ENCODE data around the gene OCLN.
"Not testable (repeated sequence)": the region's sequence is repeated elsewhere in the genome, so short reads cannot be mapped to it uniquely, and the experiment has no call there.

Gene OCLN

DNA sequence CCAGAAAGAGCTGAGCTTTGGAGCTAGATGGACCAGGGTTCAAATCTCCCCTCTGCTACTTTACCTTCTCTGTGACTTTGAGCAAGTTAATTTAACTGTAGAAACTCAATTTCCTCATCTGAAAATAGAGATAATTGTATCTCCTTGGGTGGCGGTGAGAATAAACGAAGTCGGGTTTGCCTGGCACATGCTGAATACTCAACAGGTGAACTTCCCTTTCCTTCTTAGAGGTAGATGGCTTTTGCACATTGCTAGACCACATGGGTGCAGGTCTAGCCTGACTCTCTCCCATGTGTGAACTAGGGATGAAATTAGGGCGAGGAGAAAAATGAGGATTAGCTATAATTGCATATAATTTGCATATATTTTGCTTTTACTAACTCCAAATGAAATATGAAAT, 36.0 kb downstream of the OCLN start:
- no peak for DNase-seq (ENCODE audit: low read depth)

DNA sequence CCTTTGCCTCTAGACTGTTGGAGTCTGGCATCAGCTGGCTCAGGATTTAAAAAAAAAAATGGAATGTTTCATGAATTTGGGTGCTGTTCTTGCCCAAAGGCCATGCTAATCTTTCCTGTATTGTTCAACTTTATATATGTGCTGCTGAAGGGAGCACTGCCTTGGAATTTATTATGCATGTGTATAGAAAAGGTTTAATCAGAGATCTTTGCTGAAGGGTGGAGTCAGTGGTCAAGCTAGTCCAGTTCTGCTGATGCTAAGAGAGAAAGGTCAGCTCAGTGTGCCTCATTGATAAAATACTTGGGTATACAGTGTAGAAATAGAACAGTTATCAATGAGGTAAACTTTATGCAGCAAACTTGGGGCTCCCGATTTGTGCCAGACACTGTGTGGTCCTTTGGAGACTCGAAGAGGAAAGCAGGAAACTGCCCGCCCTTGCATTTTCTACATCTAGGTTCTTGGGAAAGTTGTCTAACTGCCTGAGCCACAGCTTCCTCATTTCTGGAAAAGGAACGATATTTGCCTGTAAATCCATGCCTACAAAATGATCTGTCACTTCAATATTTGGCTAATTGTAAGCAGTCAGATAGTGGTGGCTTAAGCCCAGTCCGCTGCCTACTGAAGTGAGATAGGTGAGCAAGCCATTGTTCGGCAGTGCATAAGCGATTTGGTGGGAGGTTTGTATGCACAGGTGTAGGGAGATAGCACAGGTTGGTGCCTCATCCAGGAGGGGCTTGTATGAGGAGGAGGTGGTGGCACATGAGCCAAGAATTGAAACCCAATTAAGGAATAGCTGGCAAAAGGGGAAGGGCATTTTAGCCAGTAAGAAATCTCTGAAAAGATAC, 38.2 kb downstream of the OCLN start:
- DNase-seq (ENCODE audit: low read depth), result no peak

DNA sequence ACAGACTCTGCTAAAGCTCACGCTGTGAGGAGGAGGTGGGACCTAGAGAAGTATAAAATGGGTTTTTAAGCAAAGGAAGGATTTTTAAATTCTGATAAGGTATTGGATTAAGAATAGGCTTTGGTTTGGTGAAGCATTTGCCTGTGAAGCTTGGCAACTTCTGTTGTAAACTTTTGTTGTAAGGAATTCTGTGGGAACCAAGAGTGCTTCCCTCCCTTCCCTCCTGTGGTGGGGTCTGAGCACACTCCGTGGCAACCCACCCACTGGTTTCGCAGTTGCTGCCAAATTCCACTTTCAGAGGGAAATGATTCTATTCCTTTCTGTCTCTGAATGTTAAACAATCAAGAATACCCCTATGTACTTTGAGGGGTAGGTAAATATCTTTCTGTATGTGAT, 38.8 kb downstream of the OCLN start:
- no peak for DNase-seq (ENCODE audit: low read depth)

DNA sequence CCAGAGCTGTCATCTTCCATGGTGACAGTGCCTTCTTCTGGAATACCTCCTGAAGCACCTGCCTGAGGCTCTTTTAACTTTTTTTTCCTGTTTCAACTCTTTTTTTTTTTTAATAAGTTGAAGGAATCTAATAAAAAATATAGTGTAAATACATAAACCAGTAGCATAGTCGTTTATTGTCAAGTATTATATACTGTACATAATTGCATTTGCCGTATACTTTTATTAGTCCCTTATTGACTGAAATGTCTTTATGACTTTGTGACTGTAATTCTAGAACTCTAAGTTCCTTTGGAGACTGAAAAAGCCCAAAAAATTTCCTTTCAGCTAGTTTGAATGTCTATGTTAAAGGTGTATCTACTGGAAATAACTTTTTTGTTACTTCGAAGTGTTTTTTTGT, 45.3 kb downstream of the OCLN start:
- DNase-seq (ENCODE audit: low read depth), result not testable (repeated sequence)

DNA sequence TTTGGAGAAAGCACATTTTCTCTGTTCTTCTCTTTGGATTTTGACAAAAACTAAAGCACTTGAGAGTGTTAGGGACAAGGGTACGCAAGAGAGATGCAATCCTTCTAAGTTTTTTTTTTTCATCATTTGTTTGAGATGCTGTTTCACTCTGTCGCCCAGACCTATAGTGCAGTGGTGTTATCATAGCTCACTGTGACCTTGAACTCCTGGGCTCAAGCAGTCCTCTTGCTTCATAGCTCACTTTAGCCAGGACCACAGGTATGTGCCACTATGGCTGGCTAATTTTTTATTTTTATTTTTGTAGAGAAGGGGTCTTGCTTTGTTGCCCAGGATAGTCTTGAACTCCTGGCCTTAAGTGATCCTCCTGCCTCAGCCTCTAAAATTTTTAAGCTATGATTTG, 46.1 kb downstream of the OCLN start:
- DNase-seq (ENCODE audit: low read depth), result not testable (repeated sequence)

DNA sequence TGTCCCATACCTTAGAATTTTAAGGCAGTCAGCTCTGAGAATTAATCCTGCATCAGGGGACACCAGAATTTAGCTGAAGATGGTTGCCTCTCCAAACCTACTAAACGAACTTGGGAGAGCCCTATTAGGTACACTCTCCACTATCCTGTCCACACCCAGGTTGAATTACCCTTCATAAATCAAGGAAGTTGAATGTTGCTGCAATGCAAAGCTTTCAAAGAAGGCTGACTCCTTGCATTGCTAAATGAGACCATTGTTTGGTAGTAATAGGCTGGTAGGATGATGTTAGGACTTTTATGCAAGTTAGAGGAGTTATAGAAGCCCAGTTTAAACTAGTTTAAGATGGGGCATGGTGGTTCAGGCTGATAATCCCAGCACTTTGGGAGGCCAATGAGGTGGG, 48.8 kb downstream of the OCLN start:
- DNase-seq (ENCODE audit: low read depth), result not testable (repeated sequence)

DNA sequence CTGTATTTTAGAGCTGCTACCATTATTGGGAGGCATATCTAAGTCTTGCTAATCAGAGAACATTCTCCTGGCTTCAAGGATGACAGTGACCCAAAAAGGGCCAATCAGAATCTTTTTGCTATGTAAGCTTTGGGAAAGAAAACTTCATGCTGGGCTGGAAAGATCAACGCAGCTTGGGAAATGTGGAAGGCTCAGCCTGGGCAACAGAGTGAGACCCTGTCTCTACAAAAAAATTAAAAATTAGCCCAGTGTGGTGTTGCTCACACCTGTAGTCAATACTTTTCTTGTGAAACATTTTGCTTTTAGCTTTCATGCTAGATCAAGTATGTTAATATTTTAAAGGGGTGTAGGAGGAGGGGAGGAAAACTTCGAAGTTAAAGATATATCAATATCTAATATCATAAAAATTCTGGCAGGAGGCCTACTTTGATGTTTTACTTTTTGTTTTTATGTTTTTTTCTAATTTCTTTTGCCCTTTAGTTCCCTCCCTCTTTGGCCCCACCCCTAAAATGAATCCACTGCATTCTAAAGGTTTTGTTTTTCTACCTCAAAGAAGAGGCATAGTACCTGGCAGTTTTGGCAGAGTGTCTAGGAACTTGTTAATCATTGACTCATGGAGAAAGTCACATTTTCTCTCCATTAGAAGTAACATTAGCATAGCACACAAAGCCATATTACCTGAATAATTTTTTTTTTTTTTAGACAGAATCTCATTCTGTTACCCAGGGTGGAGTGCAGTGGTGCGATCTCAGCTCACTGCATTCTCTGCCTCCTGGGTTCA, 50.4 kb downstream of the OCLN start:
- not testable (repeated sequence) for DNase-seq (ENCODE audit: low read depth)

DNA sequence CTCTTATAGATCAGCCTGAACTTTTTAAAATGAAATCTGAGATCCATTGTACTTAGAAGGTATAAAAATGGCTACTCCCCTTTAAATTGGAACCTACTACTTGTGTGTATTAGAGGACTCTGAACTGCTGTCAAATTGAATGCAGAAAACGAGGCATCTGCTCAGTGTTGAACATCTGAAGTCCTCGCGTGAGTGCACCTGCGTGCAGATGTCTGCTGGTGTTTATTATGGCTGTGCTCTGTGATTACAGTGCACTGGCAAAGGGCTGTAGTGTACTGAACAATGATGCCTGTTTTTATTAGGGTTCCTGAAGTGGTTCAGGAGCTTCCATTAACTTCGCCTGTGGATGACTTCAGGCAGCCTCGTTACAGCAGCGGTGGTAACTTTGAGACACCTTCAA, 52.0 kb downstream of the OCLN start:
- DNase-seq (ENCODE audit: low read depth), result not testable (repeated sequence)

DNA sequence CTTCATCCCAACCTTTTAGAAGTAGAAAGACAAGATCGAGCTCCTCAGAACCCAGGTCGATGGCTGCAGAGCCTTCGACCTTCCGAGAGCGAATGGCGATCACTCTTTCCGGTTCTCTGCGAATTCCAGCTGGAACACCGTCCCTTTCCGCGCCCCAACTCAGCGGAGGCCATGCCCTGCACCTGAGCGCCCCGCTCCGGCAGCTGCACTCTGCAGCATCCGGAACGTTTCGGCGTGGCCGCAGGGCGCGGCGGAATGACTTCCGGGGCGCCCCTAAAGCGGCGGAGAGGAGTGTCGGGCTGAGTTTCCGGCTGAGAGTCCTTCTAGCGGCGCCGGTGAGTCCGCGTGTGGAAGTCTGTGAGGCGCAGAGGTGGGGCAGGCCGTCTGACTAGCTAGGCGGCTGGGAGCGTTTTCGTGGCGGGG, 67.3 kb downstream of the OCLN start, which contains the start of gene GTF2H2C:
Gene GTF2H2C (plus strand): TSS at position 284 of the 423 bp plus-strand sequence. CDS start 4,942 bp downstream, outside the sequence.
- DNase-seq (ENCODE audit: low read depth), result peak; percentile 55

DNA sequence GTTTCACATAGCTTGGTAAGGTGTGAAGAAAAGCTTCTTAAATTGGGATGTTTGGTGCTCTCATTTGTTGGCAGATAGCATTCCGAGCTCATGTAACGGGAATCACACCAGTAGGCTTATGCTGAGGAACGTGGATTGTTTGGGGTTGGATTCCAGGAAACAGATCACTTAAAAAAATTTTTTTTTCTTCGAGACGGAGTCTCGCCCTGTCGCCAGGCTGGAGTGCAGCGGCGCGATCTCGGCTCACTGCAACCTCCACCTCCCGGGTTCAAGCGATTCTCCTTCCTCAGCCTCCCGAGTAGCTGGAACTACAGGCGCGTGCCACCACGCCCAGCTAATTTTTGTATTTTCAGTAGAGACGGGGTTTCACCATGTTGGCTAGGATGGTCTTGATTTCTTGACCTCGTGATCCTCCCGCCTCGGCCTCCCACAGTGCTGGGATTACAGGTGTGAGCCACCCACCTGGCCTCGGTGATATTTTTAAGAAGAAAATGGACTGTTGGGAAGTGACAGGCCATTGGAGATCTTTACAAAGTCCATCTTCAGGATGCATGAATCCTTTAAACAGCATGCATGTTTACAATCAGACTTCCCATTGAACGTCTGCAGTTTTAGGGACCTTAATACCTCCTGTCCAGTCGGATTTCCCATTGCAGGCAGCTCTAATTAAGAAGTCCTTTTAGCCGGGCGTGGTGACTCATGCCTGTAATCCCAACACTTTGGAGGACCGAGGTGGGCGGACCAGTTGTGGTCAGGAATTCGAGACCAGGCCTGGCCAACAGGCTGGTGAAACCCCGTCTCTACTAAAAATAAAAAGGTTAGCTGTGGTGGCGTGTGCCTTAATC, 68.2 kb downstream of the OCLN start:
- DNase-seq (ENCODE audit: low read depth), result not testable (repeated sequence)

DNA sequence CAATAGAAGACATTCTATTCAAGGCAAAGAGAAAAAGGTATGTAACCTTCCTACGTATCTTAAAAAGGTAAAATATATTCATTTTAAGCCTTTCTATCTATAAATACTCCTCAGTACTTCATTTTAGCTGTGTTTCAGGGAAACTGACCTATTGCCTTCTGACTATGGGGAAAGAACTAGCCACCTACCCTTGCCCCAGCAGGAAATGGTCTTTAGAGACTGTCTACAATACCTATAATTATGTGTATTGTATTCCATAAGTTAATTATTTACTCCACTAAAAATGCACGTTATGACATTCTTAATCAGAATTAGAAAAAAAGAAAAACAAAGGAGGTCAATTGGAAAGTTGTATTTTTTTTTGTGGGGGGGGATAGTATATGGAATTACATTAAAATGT, 73.6 kb downstream of the OCLN start:
- DNase-seq (ENCODE audit: low read depth), result not testable (repeated sequence)

DNA sequence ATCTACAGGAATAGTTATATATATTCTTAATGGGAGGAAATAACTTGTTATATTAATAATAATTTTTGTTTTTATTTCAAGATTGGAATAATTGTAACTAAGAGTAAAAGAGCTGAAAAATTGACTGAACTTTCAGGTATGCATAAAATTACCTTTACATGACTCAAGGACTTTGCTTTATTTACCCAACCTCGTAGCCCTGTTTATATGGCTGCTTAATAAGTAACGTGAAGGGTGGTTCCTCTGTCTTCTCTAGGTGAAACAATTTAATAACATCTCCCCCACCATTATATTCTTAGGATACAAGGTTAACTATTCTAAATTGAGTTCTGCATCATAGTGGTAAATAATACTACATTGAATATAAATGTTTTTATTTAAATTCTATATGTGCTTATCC, 75.5 kb downstream of the OCLN start:
- not testable (repeated sequence) for DNase-seq (ENCODE audit: low read depth)

DNA sequence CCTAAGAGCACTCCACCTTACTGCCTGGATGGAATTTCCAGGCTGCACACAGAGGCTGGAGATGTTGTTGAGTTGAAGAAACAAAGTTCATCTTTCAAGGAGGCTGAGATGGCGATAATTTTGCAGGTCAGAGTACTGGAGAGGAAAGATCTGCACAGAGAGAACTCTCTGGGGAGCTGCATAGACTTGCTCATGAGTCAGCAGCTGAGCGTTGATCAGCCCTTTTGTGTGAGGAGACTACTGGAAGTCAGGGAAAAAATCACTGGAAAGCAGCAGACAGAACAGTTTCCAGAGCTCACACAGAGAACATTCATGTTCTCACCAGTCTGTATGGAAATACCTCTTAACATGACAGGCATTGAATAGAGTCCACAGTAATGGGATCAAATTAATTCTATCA, 90.8 kb downstream of the OCLN start:
- DNase-seq (ENCODE audit: low read depth), result not testable (repeated sequence)

DNA sequence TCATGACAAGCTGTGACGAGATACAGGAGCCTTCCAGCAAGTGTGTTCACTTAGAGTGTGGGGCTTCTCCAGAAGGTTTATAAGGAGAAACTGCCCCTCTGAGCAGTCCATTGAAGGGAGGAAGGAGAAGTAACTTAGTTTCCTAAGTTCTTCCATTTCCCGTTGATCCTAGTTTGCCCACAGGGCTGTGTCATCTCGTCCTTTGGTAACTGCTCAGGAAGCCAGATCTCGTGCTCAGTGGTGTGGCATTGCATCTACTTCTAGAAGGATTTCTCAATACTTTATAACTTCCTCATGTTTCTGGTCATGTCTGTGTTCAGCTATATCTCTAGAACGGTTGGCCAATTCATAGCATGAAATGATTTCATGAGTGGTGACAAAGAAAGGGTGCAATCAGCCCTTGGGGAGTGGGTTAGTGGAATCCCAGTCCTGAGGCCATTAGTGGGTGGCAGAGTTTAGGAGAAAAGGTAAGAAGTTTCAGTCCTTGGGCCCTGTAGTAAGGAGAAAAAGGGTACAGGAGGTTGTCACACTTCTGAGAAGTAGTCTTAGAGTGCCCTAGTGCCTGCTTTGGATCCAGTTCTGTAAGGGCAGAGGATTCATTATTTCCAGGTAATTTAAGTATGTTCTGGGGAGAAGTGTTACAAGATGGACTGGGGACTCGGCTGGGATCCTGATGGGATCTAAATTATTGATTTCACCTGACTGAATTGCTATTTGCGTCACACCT, 103.7 kb downstream of the OCLN start:
- not testable (repeated sequence) for DNase-seq (ENCODE audit: low read depth)

DNA sequence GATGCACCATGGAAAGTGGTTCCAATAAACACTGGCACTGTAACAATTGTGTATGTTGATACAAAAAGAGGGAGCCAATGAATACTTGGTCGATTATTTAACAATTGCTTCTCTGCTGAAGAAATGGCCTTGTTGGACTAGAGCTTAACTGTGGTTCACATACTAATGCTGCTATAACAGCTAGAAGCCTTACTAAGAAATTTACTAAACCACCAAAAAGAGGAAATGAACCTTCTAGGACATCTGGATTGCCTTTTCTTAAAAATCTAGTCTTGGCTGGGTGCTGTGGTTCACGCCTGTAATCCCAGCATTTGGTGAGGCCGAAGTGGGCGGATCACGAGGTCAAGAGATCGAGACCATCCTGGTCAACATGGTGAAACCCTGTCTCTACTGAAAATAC, 109.4 kb downstream of the OCLN start:
- not testable (repeated sequence) for DNase-seq (ENCODE audit: low read depth)

DNA sequence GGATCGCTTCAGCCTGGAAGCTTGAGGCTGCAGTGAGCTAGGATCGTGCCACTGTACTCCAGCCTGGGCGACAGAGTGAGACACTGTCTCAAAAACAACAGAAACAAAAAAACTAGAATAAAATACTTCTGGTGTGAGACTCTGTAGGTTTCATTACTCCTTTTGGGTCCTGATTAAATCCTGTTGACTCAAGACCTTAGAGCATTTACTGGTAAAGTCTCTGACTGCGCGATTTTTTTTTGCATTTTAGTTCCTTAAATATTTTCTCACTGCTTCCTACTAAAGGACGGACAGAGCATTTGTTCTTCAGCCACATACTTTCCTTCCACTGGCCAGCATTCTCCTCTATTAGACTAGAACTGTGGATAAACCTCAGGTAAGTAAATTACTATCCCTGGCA, 114.2 kb downstream of the OCLN start:
- not testable (repeated sequence) for DNase-seq (ENCODE audit: low read depth)

Data from stimulated activated CD8-positive, alpha-beta memory T cell treated with anti-CD3 and anti-CD28 coated beads, Interleukin-12 subunit alpha, Interleukin-12 subunit beta, amount 100 ng/mL, for 1 hour (primary cell).